GM12878 (cell line): ENCODE measurements around the gene RBMS3. TPM values are rescaled to one million over a fixed set of nuclear protein-coding genes. Genes with fewer than 3 reads are reported as not detected.

Experiments
- ATAC-seq: fragments of 200-7000 bp; cut with Tn5 transposase; 3 replicates; pipeline ENCODE4 v1.9.1; 2020; ENCODE audit warnings: mild to moderate bottlenecking, moderate library complexity
- BruUV-seq: library from RNA; stranded (reverse); fragments of 400-500 nt; replicated peaks from 2 replicates; lab custom pipeline; 2021; lab: Mats Ljungman, UMichigan
- CTCF ChIA-PET: fragments of 300-600 bp; sonication (Branson Sonifier 250); formaldehyde crosslinking; extraction: SDS; loops from one replicate; lab custom pipeline; 2021; ENCODE audit warnings: inconsistent platforms; lab: Yijun Ruan, JAX
- POLR2A ChIA-PET: fragments of 350-600 bp; formaldehyde crosslinking; extraction: SDS; loops from one replicate; lab custom pipeline; 2021; ENCODE audit warnings: inconsistent platforms; lab: Charles Lee
- RAD21 ChIA-PET: fragments of 300-600 bp; sonication (Branson Sonifier 250); formaldehyde crosslinking; loops from one replicate; lab custom pipeline; 2023; ENCODE audit warnings: antibody characterized with exemption; ENCODE audit not compliant: unreplicated experiment; lab: Charles Lee
- SMC1A ChIA-PET: fragments of 300-600 bp; sonication (Branson Sonifier 250); formaldehyde crosslinking; loops from one replicate; lab custom pipeline; 2023; ENCODE audit not compliant: unreplicated experiment, uncharacterized antibody; lab: Charles Lee
- DNase-seq: peaks from one replicate; pipeline ENCODE4 v3.0.0-alpha.2; 2011; ENCODE audit warnings: low read depth, low spot score
- FAIRE-seq: peaks from 3 replicates; lab custom pipeline; 2011; peaks lifted over from hg19 to GRCh38; lab: Jason Lieb, UNC
- H2AFZ ChIP-seq: 2 replicates; pipeline ENCODE4 v1.6.0; 2011; ENCODE audit warnings: low read depth, low read length, control low read depth; ENCODE audit not compliant: control insufficient read depth
- H3K27ac ChIP-seq: 2 replicates; pipeline ENCODE4 v1.5.1; 2011; ENCODE audit warnings: control low read depth; ENCODE audit not compliant: control insufficient read depth, insufficient read depth
- H3K27me3 ChIP-seq, 2 experiments: replicated peaks in 1 of 2; 2 replicates each; pipeline versions ENCODE4 v1.6.0 to v1.6.1; 2011; ENCODE audit warnings: low read length in 1 of 2; ENCODE audit not compliant: control insufficient read depth in 2 of 2, insufficient read depth in 2 of 2
- H3K36me3 ChIP-seq, 2 experiments: 2 replicates each; pipeline ENCODE4 v1.5.1; 2011; ENCODE audit warnings: low read length in 1 of 2; ENCODE audit not compliant: control insufficient read depth in 2 of 2, insufficient read depth in 2 of 2
- H3K4me1 ChIP-seq: 2 replicates; pipeline ENCODE4 v1.6.1; 2011; ENCODE audit warnings: mild to moderate bottlenecking, low read length, moderate library complexity, mixed read lengths; ENCODE audit not compliant: control insufficient read depth, insufficient read depth
- H3K4me2 ChIP-seq: 2 replicates; pipeline ENCODE4 v1.6.0; 2011; ENCODE audit warnings: control low read depth; ENCODE audit not compliant: control insufficient read depth, insufficient read depth
- H3K4me3 ChIP-seq: fragments of 200-600 bp; sonication (generic); 2 replicates; pipeline ENCODE4 v1.5.1; 2016
- H3K79me2 ChIP-seq: 2 replicates; pipeline ENCODE4 v1.6.0; 2011; ENCODE audit warnings: low read length; ENCODE audit not compliant: control insufficient read depth, insufficient read depth
- H3K9ac ChIP-seq: 2 replicates; pipeline ENCODE4 v1.8.0; 2011; ENCODE audit warnings: low read length, control low read depth, mixed read lengths; ENCODE audit not compliant: control insufficient read depth, insufficient read depth
- H3K9me3 ChIP-seq: replicated peaks from 3 replicates; pipeline ENCODE4 v1.5.1; 2011; ENCODE audit warnings: mild to moderate bottlenecking, low read length; ENCODE audit not compliant: control insufficient read depth, insufficient read depth
- H4K20me1 ChIP-seq: 2 replicates; pipeline ENCODE4 v1.6.0; 2011; ENCODE audit not compliant: control insufficient read depth, insufficient read depth
- CHD2 ChIP-seq: IDR thresholded peaks from 2 replicates; pipeline ENCODE4 v1.6.1; 2011; ENCODE audit warnings: low read depth, low read length, improper control_type of control experiment, borderline replicate concordance
- EGR1 ChIP-seq, 2 experiments: IDR thresholded peaks; 1 replicate in 1 of 2; 2 replicates in 1 of 2; pipeline ENCODE4 v1.6.1; 2011 to 2012; ENCODE audit warnings: low read depth in 2 of 2, low read length in 2 of 2, borderline replicate concordance in 1 of 2, mild to moderate bottlenecking in 1 of 2, moderate library complexity in 1 of 2
- FOXK2 ChIP-seq: fragments of 450-650 bp; IDR thresholded peaks from 2 replicates; pipeline ENCODE4 v1.6.1; 2017; ENCODE audit warnings: mild to moderate bottlenecking, moderate library complexity
- FOXM1 ChIP-seq: IDR thresholded peaks from 2 replicates; pipeline ENCODE4 v1.6.1; 2012; ENCODE audit warnings: low read depth, mild to moderate bottlenecking, inconsistent platforms, low read length, moderate library complexity
- NFXL1 ChIP-seq: fragments of 450-650 bp; IDR thresholded peaks from 2 replicates; pipeline ENCODE4 v1.6.1; 2017; ENCODE audit warnings: antibody characterized with exemption, mild to moderate bottlenecking, borderline replicate concordance
- NRF1 ChIP-seq: conservative IDR thresholded peaks from 2 replicates; pipeline ENCODE4 v1.6.1; 2011; ENCODE audit warnings: mild to moderate bottlenecking, low read depth, low read length, improper control_type of control experiment
- SIX5 ChIP-seq: IDR thresholded peaks from 2 replicates; pipeline ENCODE4 v1.6.1; 2011; ENCODE audit warnings: mild to moderate bottlenecking, low read depth, low read length, moderate library complexity; ENCODE audit not compliant: severe bottlenecking
- SP1 ChIP-seq: IDR thresholded peaks from one replicate; pipeline ENCODE4 v1.6.1; 2011; ENCODE audit warnings: low read depth, low read length
- SUPT20H ChIP-seq: IDR thresholded peaks from 2 replicates; pipeline ENCODE4 v1.6.1; 2011; ENCODE audit warnings: low read depth, mild to moderate bottlenecking, low read length, moderate library complexity, borderline replicate concordance; ENCODE audit not compliant: control insufficient read depth
- TCF3 ChIP-seq: IDR thresholded peaks from 2 replicates; pipeline ENCODE4 v1.6.1; 2012; ENCODE audit warnings: low read depth, mild to moderate bottlenecking, low read length, borderline replicate concordance; ENCODE audit not compliant: insufficient read depth
- USF2 ChIP-seq: IDR thresholded peaks from 2 replicates; pipeline ENCODE4 v1.6.1; 2011; ENCODE audit warnings: low read depth, low read length, improper control_type of control experiment, borderline replicate concordance
- ZBED1 ChIP-seq: IDR thresholded peaks from 2 replicates; pipeline ENCODE4 v1.6.1; 2016; ENCODE audit warnings: borderline replicate concordance
- ZBTB33 ChIP-seq: fragments of 450-650 bp; IDR thresholded peaks from 2 replicates; pipeline ENCODE4 v1.6.1; 2017; ENCODE audit warnings: mild to moderate bottlenecking
- ZNF622 ChIP-seq: fragments of 450-650 bp; IDR thresholded peaks from 2 replicates; pipeline ENCODE4 v1.6.1; 2017; ENCODE audit warnings: mild to moderate bottlenecking, inconsistent platforms
- WGBS: methylation state at CpG from one replicate; pipeline ENCODE4 v1.1.6; 2016; ENCODE audit warnings: low lambda C conversion rate; ENCODE audit not compliant: insufficient replicate concordance, insufficient coverage; ENCODE audit errors: missing lambda C conversion rate; 5-methylcytosine and 5-hydroxymethylcytosine counted together
- in situ Hi-C: fragments of 300-500 bp; cut with MboI; formaldehyde crosslinking; loops from 9 replicates; pipeline ENCODE4 v1.14.3; 2018; ENCODE audit warnings: mixed read lengths
- intact Hi-C: fragments of 100-400 bp; cut with micrococcal nuclease; formaldehyde crosslinking; loops from one replicate; pipeline ENCODE4 v1.14.2; 2022; ENCODE audit not compliant: unreplicated experiment
- polyA plus RNA-seq, 11 experiments: library from polyadenylated mRNA; depleted of rRNA in 4 of 11; unstranded in 6 of 11; stranded (reverse) in 5 of 11; fragments of >200 nt; fragmentation: Nextera tagmentation in 4 of 11; fragmentation: Illumina TruSeq in 1 of 11; extraction: Ambion mirVana in 4 of 11; extraction: Trizol in 1 of 11; gene quantifications; 1 replicate in 1 of 11; 2 replicates in 10 of 11; pipeline versions ENCODE4 v1.2.1 to v1.2.3, GENCODE V29; 2011 to 2016; ENCODE audit warnings: inconsistent platforms in 2 of 11, missing spikeins in 2 of 11, low read depth in 1 of 11
- total RNA-seq, 4 experiments: library from RNA; depleted of rRNA in 3 of 4; stranded (reverse); fragments of >200 nt in 3 of 4; fragmentation: Illumina TruSeq in 1 of 4; extraction: Trizol in 1 of 4; gene quantifications; 2 replicates each; pipeline versions ENCODE4 v1.2.1 to v1.2.3, GENCODE V29; 2013 to 2021
- TF ChIP-seq, protein P1 (sequence below): fragments of 450-650 bp; IDR thresholded peaks from 2 replicates; pipeline ENCODE4 v1.6.1; 2018; ENCODE audit warnings: mild to moderate bottlenecking, low read depth, moderate library complexity; ENCODE audit not compliant: partially characterized antibody

The RBMS3 gene
- total and polyA plus RNA-seq, 10 of the 15 experiments (the other 5 are each of a cell fraction or from before 2014, with no cell fraction given), result 0.79 to 4.7 (median 3.1) TPM

GRCh38 chr3:29416514-29416913, 135.6 kb downstream of the RBMS3 start:
- Histone ChIP-seq H4K20me1 (no peaks in the 10 kb centered on the region), H3K27me3 (no peaks in the 10 kb centered on the region), H3K4me1 (no peaks in the 10 kb centered on the region), H2AFZ (no peak overlapping the region), H3K9me3 (no peaks in the 10 kb centered on the region), H3K4me3 (no peak overlapping the region), H3K36me3 (no peaks in the 10 kb centered on the region), H3K79me2 (no peaks in the 10 kb centered on the region), H3K27ac (no peak overlapping the region), H3K9ac (no peak overlapping the region), H3K4me2 (no peak overlapping the region)
- BruUV-seq, result no TSS peak
- ChIA-PET CTCF (interaction anchor here (0.9 to 1.1 kb wide), 2 partner anchors 10 to 19 kb away, joined by 3 read pairs; no protein-coding TSS in a partner anchor), SMC1A (interaction anchor here (0.6 to 1.4 kb wide), 9 partner anchors 13 to 206 kb away, joined by 3 to 8 read pairs (median 4); no protein-coding TSS in a partner anchor), POLR2A (interaction anchor here (1.0 kb wide), 1 partner anchor 10 kb away, joined by 4 read pairs; no protein-coding TSS in a partner anchor), RAD21 (interaction anchor here (1.9 kb wide), 1 partner anchor 11 kb away, joined by 9 read pairs; no protein-coding TSS in a partner anchor)
- intact Hi-C loops, result no loop called here
- in situ Hi-C loops, result no loop called here
- no peak for ATAC-seq
- 14% methylated on average over 2 of the region's 2 CpGs for WGBS
- no peak for FAIRE-seq
- DNase-seq, result no peak
- TF ChIP-seq ZBTB33, result no peak
- TF ChIP-seq, protein P1, sequence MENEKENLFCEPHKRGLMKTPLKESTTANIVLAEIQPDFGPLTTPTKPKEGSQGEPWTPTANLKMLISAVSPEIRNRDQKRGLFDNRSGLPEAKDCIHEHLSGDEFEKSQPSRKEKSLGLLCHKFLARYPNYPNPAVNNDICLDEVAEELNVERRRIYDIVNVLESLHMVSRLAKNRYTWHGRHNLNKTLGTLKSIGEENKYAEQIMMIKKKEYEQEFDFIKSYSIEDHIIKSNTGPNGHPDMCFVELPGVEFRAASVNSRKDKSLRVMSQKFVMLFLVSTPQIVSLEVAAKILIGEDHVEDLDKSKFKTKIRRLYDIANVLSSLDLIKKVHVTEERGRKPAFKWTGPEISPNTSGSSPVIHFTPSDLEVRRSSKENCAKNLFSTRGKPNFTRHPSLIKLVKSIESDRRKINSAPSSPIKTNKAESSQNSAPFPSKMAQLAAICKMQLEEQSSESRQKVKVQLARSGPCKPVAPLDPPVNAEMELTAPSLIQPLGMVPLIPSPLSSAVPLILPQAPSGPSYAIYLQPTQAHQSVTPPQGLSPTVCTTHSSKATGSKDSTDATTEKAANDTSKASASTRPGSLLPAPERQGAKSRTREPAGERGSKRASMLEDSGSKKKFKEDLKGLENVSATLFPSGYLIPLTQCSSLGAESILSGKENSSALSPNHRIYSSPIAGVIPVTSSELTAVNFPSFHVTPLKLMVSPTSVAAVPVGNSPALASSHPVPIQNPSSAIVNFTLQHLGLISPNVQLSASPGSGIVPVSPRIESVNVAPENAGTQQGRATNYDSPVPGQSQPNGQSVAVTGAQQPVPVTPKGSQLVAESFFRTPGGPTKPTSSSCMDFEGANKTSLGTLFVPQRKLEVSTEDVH, result no peak
- no peak for TF ChIP-seq EGR1 (IDR thresholded peaks at IDR 0.05; ENCODE audit: borderline replicate concordance in 1 of 2, low read depth in 2 of 2, low read length in 2 of 2)
- no peak for TF ChIP-seq NFXL1
- TF ChIP-seq SUPT20H, result no peak
- no peak for TF ChIP-seq SP1
- no peak for TF ChIP-seq FOXK2
- TF ChIP-seq TCF3, result no peak
- no peak for TF ChIP-seq NRF1
- TF ChIP-seq ZBED1, result no peak
- no peak for TF ChIP-seq SIX5
- no peak for TF ChIP-seq FOXM1
- no peak for TF ChIP-seq USF2
- no peak for TF ChIP-seq ZNF622
- no peak for TF ChIP-seq CHD2
